Activated CD8-positive, alpha-beta memory T cell treated with anti-CD3 and anti-CD28 coated beads, Interleukin-2, amount 50 U/mL, for 1 hour (primary cell): ENCODE results near the gene MMP7.

Experiments used
- DNase-seq: peaks from one replicate; pipeline ENCODE4 v3.0.0-alpha.2; 2020; ENCODE audit errors: extremely low read depth

The MMP7 gene, protein sequence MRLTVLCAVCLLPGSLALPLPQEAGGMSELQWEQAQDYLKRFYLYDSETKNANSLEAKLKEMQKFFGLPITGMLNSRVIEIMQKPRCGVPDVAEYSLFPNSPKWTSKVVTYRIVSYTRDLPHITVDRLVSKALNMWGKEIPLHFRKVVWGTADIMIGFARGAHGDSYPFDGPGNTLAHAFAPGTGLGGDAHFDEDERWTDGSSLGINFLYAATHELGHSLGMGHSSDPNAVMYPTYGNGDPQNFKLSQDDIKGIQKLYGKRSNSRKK

DNA sequence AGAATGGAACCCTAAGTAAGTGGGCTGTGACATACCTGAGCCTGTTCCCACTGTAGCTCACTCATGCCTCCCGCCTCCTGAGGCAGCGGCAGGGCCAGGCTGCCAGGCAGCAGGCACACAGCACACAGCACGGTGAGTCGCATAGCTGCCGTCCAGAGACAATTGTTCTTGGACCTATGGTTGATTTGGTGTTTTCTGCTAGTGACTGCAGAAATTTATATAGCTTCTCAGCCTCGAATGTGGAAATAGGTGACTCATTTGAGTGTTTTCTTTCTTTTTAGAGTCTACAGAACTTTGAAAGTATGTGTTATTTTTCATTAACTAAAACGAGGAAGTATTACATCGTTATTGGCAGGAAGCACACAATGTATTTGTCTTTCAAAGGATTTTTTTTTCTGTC is at the start of gene MMP7:
TSS of gene MMP7 (minus strand) at position 190 of the 400 bp plus-strand sequence. CDS start at position 143, 47 bp downstream.
- no peak for DNase-seq

GRCh38 chr11:102577723-102578122 is 47.2 kb upstream of the MMP7 start:
- no peak for DNase-seq

DNA sequence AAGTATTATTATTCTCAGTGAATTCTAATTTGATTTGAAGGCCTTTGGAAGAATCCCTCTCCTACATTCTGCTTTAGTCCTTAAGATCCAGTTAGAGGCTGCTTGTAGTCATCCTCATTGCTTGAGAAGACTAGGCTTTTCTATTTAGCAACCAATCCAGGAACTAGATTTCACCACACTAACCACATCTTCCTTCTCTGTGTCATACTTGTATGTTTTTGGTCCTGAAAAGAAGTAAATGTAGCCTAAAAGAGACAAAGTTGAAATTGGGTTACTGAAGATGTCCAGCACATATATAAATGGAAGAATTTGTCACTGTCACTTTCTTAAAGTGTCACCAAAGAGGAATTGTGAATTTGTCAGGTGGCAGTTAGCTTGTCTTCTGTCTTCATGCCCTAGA is 46.6 kb upstream of the MMP7 start:
- no peak for DNase-seq

DNA sequence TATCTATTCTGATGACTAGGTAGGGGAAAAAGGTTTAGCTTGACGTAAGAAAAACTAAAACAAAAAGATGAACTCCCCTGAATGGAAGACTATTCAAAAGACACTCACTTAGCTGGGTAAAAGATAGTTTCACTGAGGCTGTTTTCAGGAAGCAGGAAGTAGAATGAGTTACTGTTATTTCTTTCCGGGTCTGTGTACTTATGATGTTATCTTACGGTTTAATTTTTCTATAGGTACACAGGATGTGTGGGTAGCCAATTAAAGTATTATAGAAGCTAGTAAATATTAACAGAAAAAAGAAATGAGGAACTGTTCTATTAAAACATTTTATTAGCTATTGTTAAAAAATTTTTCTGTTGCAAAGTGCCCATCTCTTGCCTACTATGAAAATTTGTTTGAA is 45.8 kb upstream of the MMP7 start:
- no peak for DNase-seq

DNA sequence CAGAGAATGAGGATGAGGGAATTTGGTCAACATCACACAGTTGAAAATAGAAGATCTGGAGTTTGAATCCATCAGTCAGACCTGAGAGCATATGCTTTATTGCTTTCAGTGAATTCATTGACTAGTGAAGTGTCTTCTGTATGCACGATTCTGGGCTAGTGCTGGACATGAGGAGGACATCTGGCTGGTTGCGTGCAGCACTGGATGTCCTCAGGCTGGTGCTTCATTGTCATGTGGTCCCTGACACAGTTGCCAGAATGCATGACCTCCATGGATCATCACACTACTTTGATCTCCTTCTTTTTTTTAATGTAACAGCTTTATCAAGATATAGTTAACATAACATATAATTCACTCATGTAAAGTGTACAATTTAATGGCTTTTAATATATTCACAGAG is 44.5 kb upstream of the MMP7 start:
- DNase-seq, result no peak

DNA sequence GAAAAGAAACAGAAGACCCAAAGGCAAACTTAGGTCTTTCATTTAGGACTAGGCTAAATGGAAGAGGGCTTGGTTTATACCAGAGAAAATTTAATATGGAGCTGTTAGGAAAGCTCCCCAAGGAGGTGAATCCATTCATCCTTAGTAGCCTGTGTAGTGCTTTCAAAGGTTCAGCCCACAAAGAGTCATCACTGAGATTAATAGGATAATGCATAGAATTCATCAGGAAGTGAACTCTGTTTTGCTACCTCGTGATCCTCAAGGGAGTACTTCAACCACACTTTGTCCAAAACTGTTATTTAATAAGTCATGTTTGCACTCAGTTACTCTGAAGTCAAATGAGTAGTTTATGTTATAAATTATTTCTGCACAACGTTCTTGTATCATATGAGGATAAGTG is 43.3 kb upstream of the MMP7 start:
- DNase-seq, result no peak

GRCh38 chr11:102572554-102573220 is 42.1 kb upstream of the MMP7 start:
- DNase-seq, result no peak

- no peak for DNase-seq
Measured at GRCh38 chr11:102568851-102569250, 38.3 kb upstream of the MMP7 start.

DNA sequence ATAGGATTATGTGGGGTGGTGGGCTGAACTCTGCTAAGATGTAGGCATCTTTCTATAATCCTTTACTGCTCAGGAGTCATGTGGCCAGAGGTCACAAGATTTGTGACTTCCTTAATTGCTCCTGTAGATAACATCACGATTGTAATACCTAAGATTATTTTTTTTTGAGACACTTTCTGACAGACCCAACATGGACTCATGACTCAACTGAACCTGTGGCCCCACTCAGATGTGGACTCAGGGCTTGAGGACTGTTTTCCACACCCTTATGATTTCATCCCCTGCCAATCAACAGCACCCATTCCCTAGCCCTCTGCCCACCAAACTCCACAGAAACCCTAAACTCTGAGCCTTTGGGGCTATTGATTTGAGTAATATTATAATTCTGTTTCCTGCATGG is 35.6 kb upstream of the MMP7 start:
- no peak for DNase-seq

- DNase-seq, result no peak
Measured at GRCh38 chr11:102564110-102564509, 33.6 kb upstream of the MMP7 start.

GRCh38 chr11:102561636-102562035 is 31.1 kb upstream of the MMP7 start:
- no peak for DNase-seq

- no peak for DNase-seq
Measured at GRCh38 chr11:102560555-102561011, 30.0 kb upstream of the MMP7 start.

GRCh38 chr11:102559839-102560238 is 29.3 kb upstream of the MMP7 start:
- no peak for DNase-seq

DNA sequence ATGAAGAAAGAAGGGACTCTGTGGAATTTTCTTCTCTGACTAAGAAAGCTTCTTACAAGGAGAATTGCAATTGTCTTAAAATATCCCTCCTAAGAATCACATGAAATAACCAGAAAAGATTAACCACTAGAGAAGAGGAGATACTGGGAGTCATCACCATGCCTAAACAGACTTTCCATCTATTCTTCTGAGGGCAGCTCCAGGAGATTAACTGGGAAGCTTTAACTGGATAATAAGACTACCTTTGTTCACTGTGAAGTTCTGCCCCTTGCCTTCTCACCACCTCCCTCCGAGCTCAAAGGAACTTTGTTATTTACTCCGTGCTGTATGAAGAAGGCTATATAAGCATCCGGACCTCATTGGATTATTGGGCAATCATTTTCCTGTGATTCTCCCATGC is 24.5 kb upstream of the MMP7 start:
- no peak for DNase-seq

DNA sequence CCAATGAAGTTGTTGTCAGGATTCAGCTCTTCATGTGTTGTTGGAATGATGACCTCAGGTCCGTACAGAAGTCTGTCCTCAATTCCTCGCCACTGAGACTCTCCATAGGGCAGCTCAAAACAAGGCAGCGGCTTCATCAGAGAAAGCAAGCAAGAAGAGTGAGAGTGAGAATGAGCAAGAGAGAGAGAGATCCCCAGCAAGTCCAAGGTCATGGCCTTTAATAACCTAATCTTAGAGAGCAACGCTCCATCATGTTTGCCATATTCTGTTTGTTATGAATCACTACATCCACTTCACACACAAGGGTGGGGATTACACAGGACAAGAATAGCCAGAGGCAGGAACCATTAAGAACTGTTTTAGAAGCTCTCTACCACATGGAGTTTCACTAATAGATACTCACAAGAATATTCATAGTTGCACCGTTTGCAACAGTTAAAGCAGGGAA is 23.3 kb upstream of the MMP7 start:
- DNase-seq, result no peak

DNA sequence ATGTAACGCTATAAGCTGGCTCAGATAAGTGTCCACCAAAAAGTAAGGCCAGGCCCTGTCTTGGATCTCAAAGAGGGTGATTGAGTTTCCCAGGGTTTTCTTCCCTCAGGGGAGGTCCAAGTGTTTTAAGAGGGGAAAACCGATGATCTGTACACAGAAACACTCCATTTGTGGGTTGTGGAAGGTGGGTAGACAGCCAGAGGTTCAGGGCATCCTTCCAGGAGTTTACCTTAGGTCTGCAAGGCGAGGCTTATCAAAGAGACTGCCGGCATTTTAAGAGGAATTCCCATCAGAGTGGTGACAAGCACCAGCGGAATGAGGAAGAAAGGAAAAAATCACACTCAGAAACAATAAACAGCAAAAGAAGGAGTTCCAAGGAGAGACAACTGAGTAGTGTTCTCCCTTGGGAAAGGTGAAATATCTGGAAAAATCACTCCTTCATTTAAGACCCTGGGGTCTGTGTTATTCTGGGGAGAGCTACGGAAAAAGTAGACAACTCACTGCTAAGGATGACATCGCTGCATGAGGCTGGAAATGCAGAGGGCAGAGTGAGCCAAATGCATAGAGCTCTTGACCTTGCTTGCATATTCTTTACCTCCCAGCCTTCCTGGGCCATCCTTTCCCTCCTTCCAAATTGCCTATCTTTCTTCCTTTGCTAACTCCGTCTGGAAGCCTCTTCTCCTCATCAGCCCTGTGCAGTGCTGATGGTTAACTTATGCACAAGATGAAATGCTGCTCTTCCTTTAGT is 22.1 kb upstream of the MMP7 start:
- no peak for DNase-seq

DNA sequence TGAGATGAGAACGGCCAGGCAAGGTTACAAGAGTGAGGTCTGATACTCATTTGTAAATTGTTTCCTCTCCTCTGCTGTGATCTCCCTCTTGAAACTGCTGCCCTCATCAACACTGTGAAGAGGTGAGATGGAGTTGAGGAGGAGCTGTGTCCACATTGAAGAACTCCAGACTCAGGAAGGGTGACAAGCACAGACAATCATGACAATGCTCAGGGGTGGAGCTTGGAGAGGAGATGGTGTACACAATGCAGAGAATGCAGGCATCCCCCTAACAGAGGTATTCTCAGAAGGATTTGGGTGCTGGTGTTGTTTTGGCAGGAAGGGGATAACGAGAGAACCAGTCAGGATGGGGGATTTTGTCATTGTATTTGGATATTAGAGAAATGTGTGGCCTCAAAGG is 21.5 kb upstream of the MMP7 start:
- no peak for DNase-seq

GRCh38 chr11:102551169-102551781 is 20.7 kb upstream of the MMP7 start:
- no peak for DNase-seq

- no peak for DNase-seq
Measured at GRCh38 chr11:102546923-102547471, 16.4 kb upstream of the MMP7 start.

DNA sequence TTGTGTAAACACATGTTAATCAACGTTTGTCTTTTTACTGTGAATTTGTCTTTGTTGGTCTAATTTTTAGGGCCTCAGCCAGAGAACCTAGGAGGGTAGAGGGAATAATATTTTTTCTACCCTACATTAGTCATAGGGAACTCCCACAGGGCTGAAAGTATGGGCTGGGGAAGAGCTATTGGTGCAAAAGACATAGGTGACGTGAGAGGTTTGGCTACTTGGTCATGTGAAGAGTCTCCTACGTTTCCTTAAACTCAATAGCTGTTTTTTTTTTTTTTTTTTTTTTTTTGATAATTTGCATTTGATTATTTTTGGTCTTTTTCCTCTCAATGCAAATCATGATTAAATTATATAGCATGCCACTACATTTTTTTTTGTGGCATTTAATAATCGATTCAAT is 15.9 kb upstream of the MMP7 start:
- no peak for DNase-seq

GRCh38 chr11:102545701-102546100 is 15.2 kb upstream of the MMP7 start:
- DNase-seq, result no peak

GRCh38 chr11:102544594-102544993 is 14.0 kb upstream of the MMP7 start:
- DNase-seq, result no peak
